Mammary microvascular endothelial cell (primary cell): ENCODE data around the gene FASTKD1. TPM values are rescaled to one million over a fixed set of nuclear protein-coding genes. Genes with fewer than 3 reads are reported as not detected.

Source experiments
- total RNA-seq: library from RNA; depleted of rRNA; stranded (reverse); fragments of >200 nt; gene quantifications from 2 replicates; pipeline ENCODE4 v1.2.3, GENCODE V29; 2015

Gene FASTKD1, protein sequence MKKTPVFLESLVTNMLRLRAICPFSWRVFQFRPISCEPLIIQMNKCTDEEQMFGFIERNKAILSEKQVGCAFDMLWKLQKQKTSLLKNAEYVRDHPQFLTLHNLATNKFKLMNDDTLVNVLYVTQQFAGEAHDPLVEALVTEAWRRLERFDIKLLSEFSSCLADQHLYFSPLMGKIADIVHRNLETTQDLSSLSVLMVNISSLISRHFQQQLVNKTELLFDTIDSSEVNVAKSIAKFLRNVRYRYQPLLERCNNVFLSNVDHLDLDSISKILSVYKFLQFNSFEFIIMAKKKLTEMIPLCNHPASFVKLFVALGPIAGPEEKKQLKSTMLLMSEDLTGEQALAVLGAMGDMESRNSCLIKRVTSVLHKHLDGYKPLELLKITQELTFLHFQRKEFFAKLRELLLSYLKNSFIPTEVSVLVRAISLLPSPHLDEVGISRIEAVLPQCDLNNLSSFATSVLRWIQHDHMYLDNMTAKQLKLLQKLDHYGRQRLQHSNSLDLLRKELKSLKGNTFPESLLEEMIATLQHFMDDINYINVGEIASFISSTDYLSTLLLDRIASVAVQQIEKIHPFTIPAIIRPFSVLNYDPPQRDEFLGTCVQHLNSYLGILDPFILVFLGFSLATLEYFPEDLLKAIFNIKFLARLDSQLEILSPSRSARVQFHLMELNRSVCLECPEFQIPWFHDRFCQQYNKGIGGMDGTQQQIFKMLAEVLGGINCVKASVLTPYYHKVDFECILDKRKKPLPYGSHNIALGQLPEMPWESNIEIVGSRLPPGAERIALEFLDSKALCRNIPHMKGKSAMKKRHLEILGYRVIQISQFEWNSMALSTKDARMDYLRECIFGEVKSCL
- 11.4 and 17.4 TPM in 2 replicates for total RNA-seq

GRCh38 chr2:169573160-169573973 lies at the start of gene FASTKD1:
TSS of gene FASTKD1 (minus strand) at chr2:169573865. CDS start at chr2:169572029, 1,836 bp downstream.

GRCh38 chr2:169584005-169584877 lies 10.6 kb upstream of the FASTKD1 start, which contains the start of gene PPIG:
TSS of gene PPIG (plus strand) at chr2:169584351. CDS start at chr2:169604042, 19,691 bp downstream.

GRCh38 chr2:169509298-169509885 lies 64.3 kb downstream of the FASTKD1 start, which contains the start of gene KLHL41:
TSS of gene KLHL41 (plus strand) at chr2:169509702. CDS start at chr2:169509779, 77 bp downstream.

Other genes with a start within 250 kb of the FASTKD1 start
- gene LRP2, start 211.3 kb downstream of the FASTKD1 start, total RNA-seq, result not detected in 2 replicates
- gene BBS5, start 94.4 kb downstream of the FASTKD1 start, total RNA-seq, result 3.5 and 3.7 TPM in 2 replicates
- not detected in 2 replicates for gene KLHL41, start 64.2 kb downstream of the FASTKD1 start, total RNA-seq
- 14.4 and 20.5 TPM in 2 replicates for gene PPIG, start 10.5 kb upstream of the FASTKD1 start, total RNA-seq
- gene CFAP210, start 120.5 kb upstream of the FASTKD1 start, total RNA-seq, result not detected in 2 replicates
- 1.1 and 2.3 TPM in 2 replicates for gene PHOSPHO2, start 120.6 kb upstream of the FASTKD1 start, total RNA-seq
- gene KLHL23, start 160.0 kb upstream of the FASTKD1 start, total RNA-seq, result 1.5 and 3.3 TPM in 2 replicates
- 80.3 and 98.0 TPM in 2 replicates for gene SSB, start 225.0 kb upstream of the FASTKD1 start, total RNA-seq